NCI-H2196 treated with DMSO at 0.1 percent for 48 hours (cell line): ENCODE data around the gene ZSWIM2.
"Not testable (repeated sequence)": the region's sequence is repeated elsewhere in the genome, so short reads cannot be mapped to it uniquely, and the experiment has no call there.

Source experiments
- DNase-seq: peaks from one replicate; lab custom pipeline; 2025; ENCODE audit not compliant: unreplicated experiment; lab: John Stamatoyannopoulos, UW

Gene ZSWIM2, protein sequence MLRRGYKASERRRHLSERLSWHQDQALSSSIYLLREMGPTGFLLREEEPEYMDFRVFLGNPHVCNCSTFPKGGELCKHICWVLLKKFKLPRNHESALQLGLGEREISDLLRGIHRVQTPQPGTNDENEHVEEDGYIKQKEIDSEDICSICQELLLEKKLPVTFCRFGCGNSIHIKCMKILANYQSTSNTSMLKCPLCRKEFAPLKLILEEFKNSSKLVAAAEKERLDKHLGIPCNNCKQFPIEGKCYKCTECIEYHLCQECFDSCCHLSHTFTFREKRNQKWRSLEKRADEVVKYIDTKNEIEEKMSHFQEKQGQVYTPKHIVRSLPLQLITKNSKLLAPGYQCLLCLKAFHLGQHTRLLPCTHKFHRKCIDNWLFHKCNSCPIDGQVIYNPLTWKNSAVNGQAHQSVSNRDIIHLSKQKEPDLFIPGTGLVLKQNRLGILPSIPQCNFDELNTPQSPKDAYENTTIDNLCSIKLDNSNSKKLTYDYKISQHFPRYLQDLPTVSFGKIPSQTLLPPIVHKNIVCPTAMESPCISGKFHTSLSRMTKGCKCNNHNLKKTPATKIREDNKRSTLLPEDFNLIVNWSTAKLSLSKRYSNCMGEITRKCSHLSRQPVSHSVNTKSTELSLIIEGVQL

DNA sequence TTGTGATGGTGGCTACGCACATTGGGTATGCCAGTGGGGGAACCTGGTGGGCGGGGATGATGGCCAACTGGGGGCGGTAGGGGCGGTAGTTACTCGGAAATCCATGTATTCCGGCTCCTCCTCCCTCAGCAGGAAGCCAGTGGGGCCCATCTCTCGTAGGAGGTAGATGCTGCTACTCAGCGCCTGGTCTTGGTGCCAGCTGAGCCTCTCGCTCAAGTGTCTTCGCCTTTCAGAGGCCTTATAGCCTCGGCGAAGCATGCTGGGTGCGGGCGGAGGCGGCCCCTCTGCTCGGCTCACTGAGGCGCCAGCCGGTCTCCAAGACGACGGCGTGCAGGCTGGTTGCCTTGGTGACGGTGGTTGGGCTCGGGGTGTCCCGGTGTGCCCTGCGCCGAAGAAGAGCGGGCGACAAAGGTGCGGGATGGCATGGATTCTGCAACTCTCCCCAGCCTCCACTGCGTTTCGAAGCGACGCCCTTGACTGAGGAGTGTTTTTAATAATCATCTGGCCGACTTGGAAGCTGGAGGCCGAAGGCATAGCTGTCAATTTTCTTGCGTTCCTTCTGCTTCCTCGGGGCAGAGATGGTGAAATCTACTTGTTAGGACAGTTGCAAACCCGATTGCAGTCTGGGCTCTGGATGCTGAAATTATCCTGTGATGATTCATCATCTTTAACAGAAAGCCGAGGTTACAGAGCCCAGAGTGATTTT lies at the start of gene ZSWIM2:
Gene ZSWIM2, minus strand, starts transcription at position 298 of the 706 bp plus-strand sequence. Its CDS starts 40 bp downstream, at position 258.
- DNase-seq, result peak; percentile 52

DNA sequence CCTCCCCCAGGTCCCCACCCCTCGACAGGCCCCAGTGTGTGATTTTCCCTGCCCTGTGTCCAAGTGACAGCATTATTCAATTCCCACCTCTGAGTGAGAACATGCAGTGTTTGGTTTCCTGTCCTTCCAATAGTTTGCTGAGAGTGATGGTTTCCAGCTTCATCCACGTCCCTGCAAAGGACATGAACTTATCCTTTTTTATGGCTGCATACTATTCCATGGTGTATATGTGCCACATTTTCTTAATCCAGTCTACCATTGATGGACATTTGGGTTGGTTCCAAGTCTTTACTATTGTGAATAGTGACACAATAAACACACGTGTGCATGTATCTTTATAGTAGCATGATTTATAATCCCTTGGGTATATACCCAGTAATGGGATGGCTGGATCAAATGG lies 47.2 kb upstream of the ZSWIM2 start:
- DNase-seq, result not testable (repeated sequence)

DNA sequence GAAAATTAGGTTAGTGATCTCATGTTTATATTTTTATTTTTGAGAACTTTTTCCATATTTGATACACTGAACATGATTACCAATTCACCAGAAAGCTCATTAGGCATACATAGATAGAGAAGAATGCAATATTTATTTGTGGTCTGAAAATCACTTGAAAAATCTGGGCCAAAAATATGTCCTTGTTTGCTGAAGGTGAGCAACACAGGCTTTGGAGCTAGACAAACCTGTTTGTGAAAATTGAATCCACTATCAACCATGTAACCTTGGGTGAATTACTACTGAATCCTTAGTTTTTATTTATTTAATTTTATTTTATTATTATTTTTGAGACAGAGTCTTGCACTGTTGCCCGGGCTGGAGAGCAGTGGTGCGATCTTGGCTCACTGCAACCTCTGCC lies 46.5 kb upstream of the ZSWIM2 start:
- no peak for DNase-seq

DNA sequence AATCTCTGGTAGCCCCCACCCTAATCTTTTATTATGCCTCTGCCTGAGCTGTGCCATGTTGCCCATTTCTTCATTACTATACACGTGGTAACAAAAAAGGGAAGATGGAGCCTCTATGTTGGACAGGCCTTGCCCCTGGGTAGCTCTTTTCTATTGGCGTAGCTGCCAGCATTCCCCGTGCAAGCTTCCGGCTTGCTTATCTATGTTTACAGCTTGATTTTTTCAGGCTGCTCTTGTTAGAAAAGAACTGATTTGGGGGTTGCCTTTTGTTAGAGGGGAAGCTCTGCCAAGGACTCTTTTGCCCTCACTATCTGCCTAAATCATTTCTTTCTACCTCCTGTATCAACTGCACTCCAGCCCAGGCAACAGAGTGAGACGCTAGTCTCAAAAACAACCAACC lies 45.5 kb upstream of the ZSWIM2 start:
- no peak for DNase-seq

DNA sequence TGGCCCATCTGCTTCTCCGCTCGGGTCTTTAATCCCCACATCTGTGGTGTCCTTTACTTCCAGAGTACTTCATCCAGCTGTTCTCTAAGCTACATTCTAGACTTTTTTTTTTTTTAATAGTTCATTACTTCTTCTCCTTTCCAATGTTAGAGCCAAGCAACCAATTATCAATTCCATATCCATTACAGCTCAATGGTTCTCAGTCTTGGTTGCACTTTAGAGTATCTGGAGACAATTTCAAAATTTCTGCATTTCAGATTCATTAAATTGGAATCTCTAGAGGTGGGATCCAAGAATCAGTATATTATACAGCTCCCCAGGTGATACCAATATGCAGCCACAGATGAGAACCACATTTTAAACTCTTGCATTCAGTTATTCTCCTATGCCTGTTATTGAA lies 43.9 kb upstream of the ZSWIM2 start:
- no peak for DNase-seq

DNA sequence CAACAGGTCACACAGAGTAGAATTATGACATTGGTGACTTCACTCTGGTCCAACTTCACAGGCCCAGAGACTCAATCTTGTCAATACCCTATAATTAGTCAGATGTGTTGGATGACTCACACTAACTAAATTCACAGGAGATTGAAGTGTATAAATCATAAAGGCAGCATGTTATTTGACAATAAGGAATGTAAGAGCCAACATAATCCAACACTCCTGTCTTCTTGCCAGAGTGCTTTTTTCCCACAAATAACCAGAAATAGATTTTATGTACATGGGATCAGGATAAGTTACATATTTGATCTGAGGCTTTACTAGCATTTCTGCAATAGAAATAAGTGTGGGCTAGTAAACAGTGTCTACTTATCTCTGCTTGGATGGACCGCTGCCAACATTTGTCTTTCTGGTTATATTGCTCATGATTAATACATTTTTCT lies 42.2 kb upstream of the ZSWIM2 start:
- no peak for DNase-seq

DNA sequence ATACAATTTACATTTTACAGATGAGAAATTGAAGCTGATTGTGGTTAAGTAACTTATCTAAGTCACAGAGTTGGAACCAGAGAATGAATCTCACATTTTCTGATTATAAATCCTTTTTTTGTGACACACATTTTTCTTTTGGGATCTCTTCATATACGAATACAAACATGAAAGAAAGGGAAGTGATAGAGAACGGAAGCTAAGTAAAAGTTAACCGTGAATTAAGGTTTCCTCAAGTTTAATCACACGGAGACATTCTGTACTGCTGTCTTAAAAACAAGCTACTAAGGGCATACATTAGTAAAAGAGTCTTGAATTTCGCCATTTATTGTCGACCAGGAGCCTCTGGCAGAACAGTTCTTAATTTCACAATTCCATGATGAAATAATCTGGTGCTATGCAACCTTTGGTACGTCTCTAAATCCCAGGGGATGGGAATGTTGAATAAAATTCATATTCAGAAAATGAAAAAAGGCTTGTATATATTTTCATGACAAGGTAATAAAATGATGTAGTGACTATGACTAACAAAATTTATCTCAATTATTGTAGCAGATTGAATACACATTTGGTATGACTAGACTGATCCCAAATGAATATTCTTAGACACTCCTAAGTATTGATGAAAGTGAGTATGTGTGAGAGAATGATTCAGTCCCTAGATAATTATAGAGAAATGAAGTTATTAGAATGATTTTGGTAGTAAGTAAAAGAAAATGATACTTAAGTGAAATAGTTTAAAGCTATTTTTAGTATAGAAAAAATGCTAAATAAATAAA lies 40.3 kb upstream of the ZSWIM2 start:
- no peak for DNase-seq

DNA sequence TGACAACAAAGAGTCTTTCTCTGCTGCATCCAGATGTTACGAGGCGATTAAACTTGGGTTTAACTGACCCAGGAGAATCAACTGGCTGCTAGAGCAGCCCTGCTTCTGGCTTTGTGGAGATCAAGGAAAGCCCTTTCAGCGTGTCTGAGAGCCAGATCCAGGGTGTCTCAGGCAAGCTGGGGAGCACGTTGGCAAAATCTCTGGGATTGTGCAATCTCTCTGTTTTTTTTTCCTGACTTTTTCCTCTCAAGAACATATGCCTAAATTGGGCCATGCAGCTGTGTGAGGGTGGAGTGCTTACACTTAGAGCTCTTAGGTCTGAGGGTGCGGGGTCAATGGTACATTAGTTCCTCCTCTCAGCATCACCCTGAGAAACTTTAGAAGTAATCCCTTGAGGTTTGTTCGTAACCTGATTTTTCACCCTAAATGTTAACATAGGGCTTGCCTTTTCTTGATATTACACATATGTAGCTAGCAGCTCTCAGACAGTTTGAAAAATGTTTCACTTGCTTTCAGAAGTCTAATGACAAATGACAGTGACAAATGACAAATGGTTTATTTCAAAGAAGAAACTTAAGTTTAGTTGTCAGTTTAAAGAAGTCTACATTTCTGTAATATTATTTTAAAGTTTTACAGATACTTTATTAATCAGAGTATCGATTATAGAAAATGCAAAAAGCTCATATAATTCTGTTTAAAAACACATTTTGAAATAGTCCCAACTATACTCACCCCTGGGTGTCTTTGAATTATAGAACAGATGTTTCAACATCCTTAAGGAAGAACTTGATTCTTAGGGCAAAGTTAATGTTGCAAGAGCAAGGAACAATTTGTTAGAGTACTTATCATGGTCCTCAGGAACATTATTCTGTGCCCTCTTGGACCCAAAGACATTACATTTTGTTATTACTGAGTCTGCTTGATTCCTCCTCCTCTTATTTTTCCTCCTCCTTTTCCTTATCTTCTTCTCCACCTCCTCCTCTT lies 38.4 kb upstream of the ZSWIM2 start:
- no peak for DNase-seq

DNA sequence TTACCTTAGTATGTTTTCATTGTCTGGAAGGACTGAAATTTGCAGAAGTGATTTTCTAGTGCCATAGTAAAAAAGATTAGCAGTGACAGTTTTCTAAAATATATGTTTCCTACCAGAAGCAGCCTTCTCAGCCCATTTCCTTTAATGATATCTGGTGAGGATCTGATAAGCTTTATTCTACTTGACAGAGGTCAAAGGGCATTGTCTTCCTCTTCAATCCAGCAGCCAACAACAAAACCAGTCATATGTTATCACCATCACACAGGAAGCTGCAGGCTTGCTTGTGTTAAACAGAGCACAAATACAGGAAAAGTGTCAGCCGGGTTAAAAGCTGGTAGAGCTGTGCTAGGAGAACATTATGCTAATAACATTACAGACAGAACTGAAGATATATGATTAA lies 35.6 kb upstream of the ZSWIM2 start:
- no peak for DNase-seq

DNA sequence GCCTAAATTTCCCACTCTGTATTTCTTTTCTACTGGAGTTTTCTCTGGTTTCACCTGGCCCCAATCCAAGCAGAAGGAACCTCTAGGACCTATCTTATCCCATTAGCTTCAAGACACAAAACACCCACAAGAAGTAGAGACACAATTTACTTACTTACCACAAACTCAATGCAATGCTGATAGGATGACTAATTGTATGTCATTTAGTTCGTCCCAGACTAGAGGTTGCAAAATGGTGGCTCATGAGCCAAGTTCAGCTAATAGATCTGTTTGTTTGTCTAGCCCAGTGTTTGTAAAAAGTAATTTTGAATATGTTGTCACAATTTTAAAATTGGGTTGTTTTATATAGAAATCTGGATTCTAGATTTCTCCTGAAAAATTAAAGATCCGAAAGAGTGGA lies 34.7 kb upstream of the ZSWIM2 start:
- no peak for DNase-seq

DNA sequence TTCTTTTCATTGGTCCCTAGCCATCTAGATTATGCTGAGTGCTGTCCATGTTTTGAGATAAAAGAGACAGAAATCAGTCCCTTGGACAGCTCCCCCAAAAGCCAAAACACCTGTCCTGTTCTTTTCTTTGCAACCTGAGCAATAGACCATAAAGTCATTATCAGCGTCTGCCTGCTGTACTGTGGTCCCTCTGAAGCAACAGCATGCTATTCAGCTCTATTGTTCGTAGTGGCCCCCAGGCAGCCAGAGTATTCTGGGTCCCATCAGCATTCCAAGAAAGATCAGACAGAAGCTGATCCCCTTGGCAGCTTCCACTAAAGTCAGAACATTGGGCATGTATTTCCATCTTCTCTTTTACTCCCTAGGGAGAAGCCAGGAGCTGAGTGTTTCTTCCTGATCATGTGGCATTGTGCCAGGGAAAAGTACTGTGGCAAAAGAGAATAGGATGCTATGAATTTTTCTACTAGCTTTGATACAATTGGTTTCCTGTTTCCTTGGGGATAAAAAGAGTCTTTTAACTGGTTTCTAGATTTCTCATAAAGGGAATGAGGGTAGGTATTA lies 33.6 kb upstream of the ZSWIM2 start:
- DNase-seq, result no peak

DNA sequence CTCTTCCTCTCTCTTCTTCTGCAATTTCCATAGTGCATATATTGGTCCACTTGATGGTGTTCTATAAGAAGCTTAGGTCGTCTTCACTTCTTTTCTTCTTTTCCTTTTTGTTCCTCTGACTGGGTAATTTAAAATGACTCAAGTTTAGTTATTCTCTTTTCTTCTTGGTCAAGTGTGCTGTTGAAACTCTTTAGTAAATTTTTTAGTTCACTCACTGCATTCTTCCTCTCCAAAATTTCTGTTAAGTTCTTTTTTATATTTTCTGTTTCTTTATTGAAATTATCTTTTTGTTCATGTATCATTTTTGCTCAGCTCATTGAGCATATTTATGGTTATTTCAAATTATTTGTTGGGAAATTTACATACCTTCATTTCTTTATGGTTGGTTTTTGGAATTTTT lies 32.7 kb upstream of the ZSWIM2 start:
- DNase-seq, result no peak

DNA sequence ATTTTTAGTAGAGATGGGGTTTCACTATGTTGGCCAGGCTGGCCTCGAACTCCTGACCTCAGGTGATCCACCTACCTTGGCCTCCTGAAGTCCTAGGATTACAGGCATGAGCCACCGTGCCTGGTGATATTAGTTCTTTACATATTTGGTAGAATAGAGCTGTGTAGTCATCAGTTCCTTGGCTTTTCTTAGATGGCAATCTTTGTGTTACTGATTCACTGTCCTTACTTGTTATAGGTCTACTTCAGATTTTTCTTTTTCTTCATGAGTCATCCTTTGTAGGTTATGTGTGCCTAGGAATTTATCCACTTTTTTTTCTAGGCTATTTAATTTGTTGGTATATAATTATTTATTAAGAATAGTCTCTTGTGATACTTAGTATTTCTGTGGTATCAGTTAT lies 30.3 kb upstream of the ZSWIM2 start:
- no peak for DNase-seq

DNA sequence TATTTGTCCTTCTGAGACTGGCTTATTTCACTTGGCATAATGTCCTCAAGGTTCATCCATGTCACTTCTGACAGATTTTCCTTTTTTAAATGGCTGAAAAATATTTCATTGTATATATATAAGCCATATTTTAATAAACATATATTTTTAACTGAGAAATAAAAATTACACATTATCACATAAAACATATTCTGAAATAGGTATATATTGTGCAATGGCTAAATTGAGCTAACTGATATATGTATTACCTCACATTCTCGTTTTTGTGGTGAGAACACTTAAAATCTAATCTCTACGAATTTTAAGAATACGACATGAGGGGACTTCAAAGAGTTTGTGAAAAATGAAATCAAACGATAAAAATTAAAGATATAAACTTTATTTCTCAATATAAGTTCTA lies 25.7 kb upstream of the ZSWIM2 start:
- no peak for DNase-seq

DNA sequence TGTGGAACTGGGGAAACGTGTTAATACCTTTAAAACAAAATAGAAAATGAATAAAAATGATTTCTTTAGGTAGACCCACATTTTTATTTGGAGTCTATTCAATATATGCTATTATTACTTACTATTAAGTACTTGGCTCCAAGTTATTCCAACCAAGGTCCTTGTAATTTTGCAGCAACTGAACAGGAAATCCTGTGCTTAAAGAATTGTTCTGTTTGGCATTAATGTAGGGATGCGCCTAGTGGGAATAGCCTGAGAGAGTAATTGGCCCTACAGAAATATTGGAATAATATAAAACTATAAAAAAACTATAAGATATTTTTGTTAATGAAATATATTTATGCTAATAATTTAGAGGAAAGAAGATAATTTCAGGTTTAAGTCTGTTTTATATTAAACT lies 22.9 kb upstream of the ZSWIM2 start:
- DNase-seq, result no peak

DNA sequence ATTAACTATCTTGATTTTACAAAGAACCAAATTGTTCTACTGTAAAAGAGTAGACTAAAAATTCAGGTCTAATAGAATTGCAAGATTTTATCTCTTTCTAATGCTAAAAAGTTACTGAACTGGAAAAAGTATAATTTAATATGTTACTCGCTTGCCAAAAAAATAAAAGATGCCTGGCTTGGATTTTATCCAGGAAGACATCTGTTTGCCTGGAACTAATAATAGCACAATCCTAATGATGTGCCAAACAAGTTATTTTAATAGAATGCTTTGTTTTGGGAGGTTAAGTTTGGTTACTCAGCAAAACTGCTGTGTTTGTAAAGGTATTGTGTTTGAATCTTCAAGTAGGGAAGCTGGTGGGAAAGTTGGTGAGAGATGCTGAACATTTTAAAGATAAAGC lies 19.4 kb upstream of the ZSWIM2 start:
- DNase-seq, result no peak

DNA sequence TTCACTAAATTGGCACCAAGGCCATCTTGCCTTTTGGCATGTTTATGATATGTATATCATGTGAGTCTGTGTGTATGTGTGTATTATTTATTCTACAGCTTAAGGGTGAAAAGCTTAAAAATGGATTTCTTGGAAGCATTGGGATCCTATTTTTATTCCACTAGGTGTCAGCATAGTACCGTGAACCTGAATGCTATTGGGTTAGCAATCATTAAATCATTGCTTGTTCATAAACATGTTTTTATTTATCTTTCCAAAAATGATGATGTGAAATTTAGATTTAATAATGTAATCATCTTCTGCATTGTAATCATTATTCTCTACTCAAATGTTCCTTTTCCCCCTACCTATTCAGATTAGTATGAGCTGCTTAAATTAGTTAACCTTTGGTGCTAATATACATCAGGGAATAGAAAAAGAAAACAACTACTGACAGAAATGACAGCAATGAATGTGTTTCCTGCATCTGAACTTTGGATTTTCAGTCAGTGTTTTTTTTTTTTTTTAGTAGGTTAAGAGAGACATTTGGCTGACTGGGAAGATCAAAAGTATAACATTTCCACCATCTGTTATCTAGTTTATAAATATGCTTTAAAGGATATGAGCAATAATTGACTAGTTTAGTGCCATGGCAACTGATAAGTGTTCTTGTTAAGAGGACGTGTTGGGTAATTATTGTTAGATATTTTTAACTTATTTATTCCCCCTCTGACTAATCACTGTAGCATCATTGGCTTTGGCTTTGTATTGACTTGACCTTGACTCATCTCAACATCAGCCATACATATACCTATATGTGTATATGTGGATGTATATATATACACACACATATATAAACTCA lies 14.1 kb upstream of the ZSWIM2 start:
- no peak for DNase-seq

DNA sequence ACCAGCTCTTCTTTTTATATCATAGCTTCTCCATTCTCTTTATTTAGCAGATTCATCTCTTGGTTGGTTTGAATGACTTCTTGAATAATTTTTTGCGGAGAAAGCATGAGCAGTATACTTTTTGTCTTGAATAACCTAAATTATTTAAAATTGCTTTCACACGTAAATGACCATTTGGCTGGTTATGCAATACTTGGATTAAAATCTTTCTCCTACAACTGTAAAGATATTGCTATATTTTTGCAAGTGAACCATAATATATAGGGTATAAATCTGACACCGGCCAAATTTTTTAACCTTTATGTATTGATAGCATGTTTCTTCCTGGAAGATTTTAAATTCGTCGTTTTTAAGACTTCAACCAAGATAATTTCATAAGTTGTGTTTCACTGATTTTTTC lies 6.2 kb upstream of the ZSWIM2 start:
- no peak for DNase-seq

DNA sequence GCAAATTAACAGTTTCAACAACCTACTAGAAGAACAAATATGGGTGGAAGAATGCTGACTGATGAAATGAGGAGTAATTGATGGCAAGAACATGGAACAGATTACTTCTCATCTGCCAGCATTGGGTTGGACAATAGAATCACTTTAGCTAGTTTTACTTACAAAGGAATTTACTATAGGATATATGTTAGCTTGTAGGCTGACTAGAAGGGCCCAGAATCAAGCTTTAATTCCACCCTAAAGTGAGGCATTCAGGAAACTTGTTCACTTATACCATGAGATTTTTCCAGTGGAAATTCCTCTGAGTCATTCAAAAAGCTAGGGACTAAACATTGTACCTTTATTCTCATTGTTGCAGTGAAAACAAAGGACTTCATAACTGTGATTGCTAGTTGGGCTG lies 5.0 kb upstream of the ZSWIM2 start:
- no peak for DNase-seq
